Astrocyte (in vitro differentiated cells and primary cell): Measurements from ENCODE around the gene GIPC2. TPM values are rescaled to one million over a fixed set of nuclear protein-coding genes. Genes with fewer than 3 reads are reported as not detected.
"Not testable (repeated sequence)": the region's sequence is repeated elsewhere in the genome, so short reads cannot be mapped to it uniquely, and the experiment has no call there.

Experiments
- DNase-seq: peaks from one replicate; pipeline ENCODE4 v3.0.0-alpha.2; 2010; ENCODE audit warnings: low read depth
- FAIRE-seq: peaks from 2 replicates; lab custom pipeline; 2011; peaks lifted over from hg19 to GRCh38; lab: Jason Lieb, UNC
- H2AFZ ChIP-seq: 2 replicates; pipeline ENCODE4 v1.6.0; 2012; ENCODE audit warnings: low read depth, low read length, inconsistent platforms
- H3K27ac ChIP-seq: 2 replicates; pipeline ENCODE4 v1.5.1; 2011; ENCODE audit warnings: low read depth, low read length, inconsistent platforms
- H3K27me3 ChIP-seq: 2 replicates; pipeline ENCODE4 v1.6.0; 2011; ENCODE audit warnings: low read length, inconsistent platforms; ENCODE audit not compliant: insufficient read depth
- H3K36me3 ChIP-seq: 2 replicates; pipeline ENCODE4 v1.5.1; 2011; ENCODE audit warnings: low read length, inconsistent platforms; ENCODE audit not compliant: insufficient read depth
- H3K4me1 ChIP-seq: 2 replicates; pipeline ENCODE4 v1.5.1; 2011; ENCODE audit warnings: low read length, inconsistent platforms; ENCODE audit not compliant: insufficient read depth
- H3K4me2 ChIP-seq: 2 replicates; pipeline ENCODE4 v1.6.0; 2012; ENCODE audit warnings: low read length, inconsistent platforms
- H3K4me3 ChIP-seq: 2 replicates; pipeline ENCODE4 v1.5.1; 2011; ENCODE audit warnings: low read depth, mild to moderate bottlenecking, low read length, inconsistent platforms; ENCODE audit not compliant: insufficient read depth
- H3K79me2 ChIP-seq: 2 replicates; pipeline ENCODE4 v1.6.0; 2012; ENCODE audit warnings: mild to moderate bottlenecking, low read length, inconsistent platforms; ENCODE audit not compliant: insufficient read depth
- H3K9ac ChIP-seq: 2 replicates; pipeline ENCODE4 v1.6.0; 2012; ENCODE audit warnings: mild to moderate bottlenecking, low read length, inconsistent platforms
- H3K9me3 ChIP-seq: 2 replicates; pipeline ENCODE4 v1.5.1; 2012; ENCODE audit warnings: low read depth, mild to moderate bottlenecking, low read length, inconsistent platforms; ENCODE audit not compliant: insufficient read depth
- H4K20me1 ChIP-seq: 2 replicates; pipeline ENCODE4 v1.6.0; 2012; ENCODE audit warnings: low read length, inconsistent platforms; ENCODE audit not compliant: insufficient read depth
- H3K27ac Mint-ChIP-seq: one replicate; pipeline ENCODE4 v1.8.0; 2021; ENCODE audit warnings: mild to moderate bottlenecking, mixed read lengths; ENCODE audit not compliant: unreplicated experiment
- H3K27me3 Mint-ChIP-seq: one replicate; pipeline ENCODE4 v1.8.0; 2021; ENCODE audit warnings: low read depth, mixed read lengths; ENCODE audit not compliant: unreplicated experiment
- H3K36me3 Mint-ChIP-seq: one replicate; pipeline ENCODE4 v1.8.0; 2021; ENCODE audit warnings: low read depth, mixed read lengths; ENCODE audit not compliant: unreplicated experiment
- H3K4me1 Mint-ChIP-seq: one replicate; pipeline ENCODE4 v1.8.0; 2021; ENCODE audit warnings: low read depth, mixed read lengths; ENCODE audit not compliant: unreplicated experiment
- H3K4me3 Mint-ChIP-seq: one replicate; pipeline ENCODE4 v1.8.0; 2021; ENCODE audit warnings: mild to moderate bottlenecking, moderate library complexity, mixed read lengths; ENCODE audit not compliant: unreplicated experiment
- H3K9me3 Mint-ChIP-seq: one replicate; pipeline ENCODE4 v1.8.0; 2021; ENCODE audit warnings: mild to moderate bottlenecking, mixed read lengths; ENCODE audit not compliant: unreplicated experiment
- EZH2 ChIP-seq: IDR thresholded peaks from 2 replicates; pipeline ENCODE4 v1.6.1; 2012; ENCODE audit warnings: mild to moderate bottlenecking, low read length, inconsistent platforms; ENCODE audit not compliant: insufficient read depth
- total RNA-seq: library from RNA; stranded (reverse); gene quantifications from 2 replicates; pipeline ENCODE4 v1.2.1, GENCODE V29; 2021
- TF ChIP-seq, protein P1 (sequence below): IDR thresholded peaks from 2 replicates; pipeline ENCODE4 v1.5.1; 2011; ENCODE audit warnings: low read depth, mild to moderate bottlenecking, inconsistent platforms, low read length, moderate library complexity; ENCODE audit not compliant: insufficient read depth

The GIPC2 gene
- total RNA-seq, 1 donor from 2014 or later: not detected

DNA sequence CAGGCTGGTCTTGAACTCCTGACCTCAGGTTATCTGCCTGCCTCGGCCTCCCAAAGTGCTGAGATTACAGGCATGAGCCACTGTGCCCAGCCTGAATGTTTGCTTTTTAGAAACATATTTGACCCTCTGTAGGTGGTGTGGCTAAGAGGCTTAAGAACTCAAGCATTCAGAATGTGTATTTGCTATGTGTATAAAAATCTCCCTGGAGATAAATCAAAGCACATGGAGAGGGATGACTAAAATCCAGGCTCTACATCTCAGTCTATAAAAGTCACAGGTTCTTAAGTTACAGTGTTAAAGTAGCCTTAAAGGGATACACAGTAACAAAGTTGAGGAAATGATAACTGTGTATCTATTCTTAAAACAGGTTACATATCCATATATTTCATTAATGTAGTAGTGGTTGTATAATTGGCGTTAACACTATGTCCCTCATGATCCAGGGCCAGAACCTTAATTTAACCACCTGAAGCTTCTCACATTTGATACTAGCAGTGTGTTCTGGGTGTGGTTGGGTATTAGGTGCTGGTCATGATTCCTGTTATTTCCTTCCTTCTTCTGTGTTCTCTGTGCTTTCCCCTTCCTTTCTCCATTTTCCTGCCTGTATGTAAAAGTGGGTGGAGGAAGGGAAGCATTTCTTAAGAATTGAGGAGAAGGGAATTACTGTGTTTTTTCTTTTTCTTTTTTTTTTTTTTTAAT is 16.2 kb downstream of the GIPC2 start:
- no peaks in the 10 kb centered on the region for H3K9me3 ChIP-seq
- no peak overlapping the region for H3K27ac Mint-ChIP-seq
- no peaks in the 10 kb centered on the region for H3K79me2 ChIP-seq
- H3K27me3 Mint-ChIP-seq: peaks cover 3% of the 10 kb centered on the region
- peak overlapping the region; percentile 70 for H3K27ac ChIP-seq
- H3K4me1 Mint-ChIP-seq: no peaks in the 10 kb centered on the region
- H3K9me3 Mint-ChIP-seq: no peaks in the 10 kb centered on the region
- no peaks in the 10 kb centered on the region for H4K20me1 ChIP-seq
- H3K4me3 Mint-ChIP-seq: no peak overlapping the region
- no peak for TF ChIP-seq EZH2
- TF ChIP-seq, protein P1, sequence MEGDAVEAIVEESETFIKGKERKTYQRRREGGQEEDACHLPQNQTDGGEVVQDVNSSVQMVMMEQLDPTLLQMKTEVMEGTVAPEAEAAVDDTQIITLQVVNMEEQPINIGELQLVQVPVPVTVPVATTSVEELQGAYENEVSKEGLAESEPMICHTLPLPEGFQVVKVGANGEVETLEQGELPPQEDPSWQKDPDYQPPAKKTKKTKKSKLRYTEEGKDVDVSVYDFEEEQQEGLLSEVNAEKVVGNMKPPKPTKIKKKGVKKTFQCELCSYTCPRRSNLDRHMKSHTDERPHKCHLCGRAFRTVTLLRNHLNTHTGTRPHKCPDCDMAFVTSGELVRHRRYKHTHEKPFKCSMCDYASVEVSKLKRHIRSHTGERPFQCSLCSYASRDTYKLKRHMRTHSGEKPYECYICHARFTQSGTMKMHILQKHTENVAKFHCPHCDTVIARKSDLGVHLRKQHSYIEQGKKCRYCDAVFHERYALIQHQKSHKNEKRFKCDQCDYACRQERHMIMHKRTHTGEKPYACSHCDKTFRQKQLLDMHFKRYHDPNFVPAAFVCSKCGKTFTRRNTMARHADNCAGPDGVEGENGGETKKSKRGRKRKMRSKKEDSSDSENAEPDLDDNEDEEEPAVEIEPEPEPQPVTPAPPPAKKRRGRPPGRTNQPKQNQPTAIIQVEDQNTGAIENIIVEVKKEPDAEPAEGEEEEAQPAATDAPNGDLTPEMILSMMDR: no peak
- DNase-seq: peak; percentile 78
- peaks cover 3% of the 10 kb centered on the region for H3K4me1 ChIP-seq
- H3K36me3 Mint-ChIP-seq: no peaks in the 10 kb centered on the region
- H3K9ac ChIP-seq: peak overlapping the region; percentile 49
- H3K4me2 ChIP-seq: no peak overlapping the region
- H3K4me3 ChIP-seq: no peak overlapping the region
- H2AFZ ChIP-seq: no peak overlapping the region
- H3K27me3 ChIP-seq: no peaks in the 10 kb centered on the region
- FAIRE-seq: no peak
- no peaks in the 10 kb centered on the region for H3K36me3 ChIP-seq

DNA sequence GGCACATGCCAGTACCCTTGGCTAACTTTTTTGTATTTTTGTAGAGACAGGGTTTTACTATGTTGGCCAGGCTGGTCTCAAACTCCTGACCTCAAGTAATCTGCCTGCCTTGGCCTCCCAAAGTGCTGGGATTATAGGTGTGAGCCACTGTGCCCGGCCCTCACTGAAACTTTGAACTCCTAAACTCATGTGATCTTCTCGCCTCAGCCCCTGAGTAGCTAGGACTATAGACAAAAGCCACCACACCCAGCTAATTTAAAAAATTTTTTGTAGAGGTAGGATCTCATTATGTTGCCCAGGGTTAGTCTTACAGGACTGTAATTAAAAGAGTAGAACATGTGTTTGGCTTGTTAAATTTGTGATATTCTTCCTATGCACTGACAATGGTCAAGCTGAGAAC is 19.1 kb downstream of the GIPC2 start:
- H3K4me1 ChIP-seq, H3K36me3 ChIP-seq, DNase-seq, H3K4me3 Mint-ChIP-seq, H3K36me3 Mint-ChIP-seq, H3K9ac ChIP-seq, FAIRE-seq, H4K20me1 ChIP-seq, H3K27me3 ChIP-seq, H2AFZ ChIP-seq, H3K4me1 Mint-ChIP-seq, H3K9me3 ChIP-seq, H3K9me3 Mint-ChIP-seq, H3K27ac ChIP-seq, H3K4me2 ChIP-seq, H3K27me3 Mint-ChIP-seq, H3K4me3 ChIP-seq, H3K27ac Mint-ChIP-seq, H3K79me2 ChIP-seq: not testable (repeated sequence)

DNA sequence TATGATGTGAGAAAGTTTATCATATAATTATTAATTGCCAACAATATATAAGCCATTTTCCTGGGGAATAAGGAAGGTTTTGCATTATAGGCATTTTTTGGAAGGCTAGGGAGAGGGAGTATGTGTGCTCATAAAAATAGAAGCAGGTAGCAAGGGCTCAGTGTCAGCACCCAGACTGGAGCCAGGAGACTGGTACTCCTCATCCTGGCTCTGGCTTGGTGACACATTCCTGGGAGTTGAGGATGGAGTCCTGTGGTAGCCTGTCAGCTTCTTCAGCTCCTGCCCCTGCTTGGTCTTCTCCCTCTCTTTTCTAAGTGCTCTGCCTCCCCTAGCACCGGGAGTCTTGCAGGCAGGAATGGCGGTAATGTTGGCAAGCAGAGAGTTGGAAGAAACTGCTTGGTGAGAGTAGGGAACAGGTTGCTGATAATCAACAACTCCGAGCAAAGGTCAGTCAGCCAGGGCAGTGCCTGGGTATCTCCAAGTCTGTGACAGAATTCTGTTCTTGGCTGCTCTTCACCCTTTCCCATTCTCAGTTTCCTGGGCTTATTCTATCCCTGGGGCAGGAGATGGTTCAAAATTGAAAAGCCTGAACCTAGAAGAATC is 23.0 kb downstream of the GIPC2 start:
- peaks cover 5% of the 10 kb centered on the region for H3K4me1 Mint-ChIP-seq
- no peak for FAIRE-seq
- H2AFZ ChIP-seq: no peak overlapping the region

More for the DNA sequence above, 23.0 kb downstream of the GIPC2 start:
- H3K27ac Mint-ChIP-seq: no peak overlapping the region
- no peaks in the 10 kb centered on the region for H3K36me3 Mint-ChIP-seq
- no peaks in the 10 kb centered on the region for H3K9me3 Mint-ChIP-seq
- no peak overlapping the region for H3K4me3 Mint-ChIP-seq
- H3K4me2 ChIP-seq: no peak overlapping the region
- no peak for DNase-seq
- no peaks in the 10 kb centered on the region for H4K20me1 ChIP-seq
- H3K36me3 ChIP-seq: no peaks in the 10 kb centered on the region
- H3K27ac ChIP-seq: no peak overlapping the region
- TF ChIP-seq, protein P1: no peak
- TF ChIP-seq EZH2: no peak
- H3K27me3 Mint-ChIP-seq: peaks cover 3% of the 10 kb centered on the region
- H3K27me3 ChIP-seq: no peaks in the 10 kb centered on the region
- H3K4me3 ChIP-seq: no peak overlapping the region
- no peaks in the 10 kb centered on the region for H3K79me2 ChIP-seq
- no peak overlapping the region for H3K9ac ChIP-seq
- H3K9me3 ChIP-seq: no peaks in the 10 kb centered on the region
- peaks cover 3% of the 10 kb centered on the region for H3K4me1 ChIP-seq
